Testis (tissue), 2 donors: ENCODE data around the gene TNNT2.

ENCODE experiments used
- CTCF ChIP-seq, 3 experiments: fragments of 450-650 bp in 2 of 3; fragments of 200-600 bp in 1 of 3; sonication (generic) in 1 of 3; IDR thresholded peaks; one replicate each; pipeline ENCODE4 v1.5.1; 2016 to 2019; ENCODE audit warnings: antibody characterized with exemption in 3 of 3, mild to moderate bottlenecking in 2 of 3, moderate library complexity in 1 of 3
- POLR2A ChIP-seq: fragments of 450-650 bp; IDR thresholded peaks from one replicate; pipeline ENCODE4 v1.6.1; 2017; ENCODE audit warnings: antibody characterized with exemption, mild to moderate bottlenecking, moderate library complexity

DNA sequence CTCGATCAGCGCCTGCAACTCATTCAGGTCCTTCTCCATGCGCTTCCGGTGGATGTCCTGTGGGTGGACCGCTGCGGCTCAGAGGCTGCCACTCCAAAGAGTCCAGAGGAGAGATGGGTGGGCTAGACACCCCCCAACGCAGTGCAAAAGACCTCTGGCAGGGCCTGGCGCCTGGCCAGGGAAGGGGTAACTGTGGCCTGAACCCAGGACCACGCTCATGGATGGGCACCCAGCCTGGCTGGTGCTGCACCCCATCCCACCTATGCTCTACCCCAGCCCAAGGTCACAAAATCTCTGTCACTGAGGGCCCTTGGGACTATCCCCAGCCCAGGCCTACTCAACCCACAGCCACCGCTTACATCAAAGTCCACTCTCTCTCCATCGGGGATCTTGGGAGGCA, 12.2 kb downstream of the TNNT2 start:
- TF ChIP-seq CTCF (IDR thresholded peaks at IDR 0.05) (no peak), POLR2A (no peak)
